GM12891 (cell line): ENCODE measurements around the gene CEACAM4.

Experiments used
- DNase-seq: peaks from one replicate; pipeline ENCODE4 v3.0.0; 2011; ENCODE audit warnings: low spot score; ENCODE audit not compliant: insufficient read length
- FAIRE-seq: peaks from 2 replicates; lab custom pipeline; 2011; peaks lifted over from hg19 to GRCh38; lab: Jason Lieb, UNC
- PAX5 ChIP-seq: IDR thresholded peaks from 2 replicates; pipeline ENCODE4 v1.6.1; 2011; ENCODE audit warnings: low read length, moderate library complexity, mild to moderate bottlenecking; ENCODE audit not compliant: insufficient read depth, severe bottlenecking
- POLR2A ChIP-seq: IDR thresholded peaks from 2 replicates; pipeline ENCODE4 v1.6.1; 2011; ENCODE audit warnings: low read depth, low read length, control low read depth
- POLR2AphosphoS5 ChIP-seq: IDR thresholded peaks from 2 replicates; pipeline ENCODE4 v1.6.1; 2011; ENCODE audit warnings: low read depth, low read length, control low read depth
- POU2F2 ChIP-seq: IDR thresholded peaks from 2 replicates; pipeline ENCODE4 v1.6.1; 2011; ENCODE audit warnings: low read depth, mild to moderate bottlenecking, control low read depth, low read length, moderate library complexity
- SPI1 ChIP-seq: IDR thresholded peaks from 2 replicates; pipeline ENCODE4 v1.6.1; 2011; ENCODE audit warnings: low read depth, low read length, control low read depth
- TAF1 ChIP-seq: IDR thresholded peaks from 2 replicates; pipeline ENCODE4 v1.6.1; 2011; ENCODE audit warnings: low read depth, low read length, control low read depth

Gene CEACAM4

DNA sequence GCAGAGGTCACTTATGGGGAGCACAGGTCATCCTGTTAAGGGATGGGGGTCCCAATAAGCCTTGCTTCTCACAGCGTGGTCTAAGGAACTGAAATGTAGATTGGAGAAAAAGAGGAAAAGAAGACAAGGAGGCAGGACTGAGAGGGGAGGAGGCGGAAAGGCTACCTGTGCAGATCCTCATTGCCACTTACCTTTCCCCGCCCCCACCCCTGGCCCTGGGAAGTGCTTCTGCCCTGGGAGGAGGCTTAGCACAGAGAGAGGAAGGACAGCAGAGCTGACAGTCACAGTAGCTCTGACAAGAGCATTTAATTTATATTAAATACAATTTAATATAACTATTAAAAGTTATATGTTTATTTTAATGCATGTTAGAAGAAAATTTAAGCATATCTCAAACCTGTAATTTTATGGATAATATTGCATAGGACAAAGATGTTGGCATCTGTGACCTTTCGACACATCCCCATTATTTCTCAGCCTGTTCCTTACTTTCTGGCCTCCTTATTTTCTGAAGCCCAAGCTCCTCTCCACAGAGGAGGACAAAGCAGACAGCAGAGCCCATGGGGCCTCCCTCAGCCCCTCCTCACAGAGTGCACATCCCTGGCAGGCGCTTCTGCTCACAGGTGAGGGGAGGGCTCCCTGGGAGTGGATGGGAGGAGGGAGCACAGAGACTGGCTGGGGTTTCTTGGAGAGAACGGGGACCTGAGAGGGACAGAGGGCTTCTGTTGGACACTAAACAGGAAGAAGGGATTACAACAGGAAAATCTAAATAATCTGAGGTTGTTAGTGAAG, 27.5 kb downstream of the CEACAM4 start:
- no peak for FAIRE-seq
- no peak for DNase-seq
- TF ChIP-seq PAX5 (no peak), TAF1 (no peak), POLR2AphosphoS5 (no peak), SPI1 (no peak), POLR2A (no peak), POU2F2 (no peak)

DNA sequence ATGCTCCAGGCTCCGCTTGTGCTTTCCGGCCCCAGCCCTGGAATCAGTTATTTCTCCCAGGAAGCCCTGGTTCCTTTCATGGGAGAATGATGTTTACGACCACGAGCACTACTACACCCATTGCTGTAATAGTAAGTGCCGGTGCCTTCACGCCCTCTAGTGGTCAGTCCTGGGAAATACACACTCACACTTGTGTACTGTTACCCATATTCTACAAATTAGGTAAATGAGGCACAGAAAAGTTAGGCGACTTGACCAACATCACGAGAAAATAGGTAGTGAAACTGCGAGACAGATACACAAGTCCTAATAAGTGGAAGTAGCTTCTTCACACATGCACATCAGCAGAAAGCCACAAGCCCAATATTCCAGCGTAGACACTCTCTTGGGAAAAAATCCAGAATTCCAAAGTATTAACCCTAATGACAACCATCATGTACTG, 29.3 kb downstream of the CEACAM4 start:
- FAIRE-seq = peak; percentile 99
- peak; percentile 59 for DNase-seq
- no peak for TF ChIP-seq POLR2AphosphoS5
- TF ChIP-seq SPI1 = peak; percentile 68

GRCh38 chr19:41595890-41596280, 31.0 kb downstream of the CEACAM4 start:
- no peak for TF ChIP-seq PAX5
- no peak for TF ChIP-seq SPI1
- no peak for TF ChIP-seq POLR2AphosphoS5
- TF ChIP-seq TAF1 = no peak
- no peak for TF ChIP-seq POU2F2
- TF ChIP-seq POLR2A = no peak
- FAIRE-seq = no peak
- DNase-seq = no peak

DNA sequence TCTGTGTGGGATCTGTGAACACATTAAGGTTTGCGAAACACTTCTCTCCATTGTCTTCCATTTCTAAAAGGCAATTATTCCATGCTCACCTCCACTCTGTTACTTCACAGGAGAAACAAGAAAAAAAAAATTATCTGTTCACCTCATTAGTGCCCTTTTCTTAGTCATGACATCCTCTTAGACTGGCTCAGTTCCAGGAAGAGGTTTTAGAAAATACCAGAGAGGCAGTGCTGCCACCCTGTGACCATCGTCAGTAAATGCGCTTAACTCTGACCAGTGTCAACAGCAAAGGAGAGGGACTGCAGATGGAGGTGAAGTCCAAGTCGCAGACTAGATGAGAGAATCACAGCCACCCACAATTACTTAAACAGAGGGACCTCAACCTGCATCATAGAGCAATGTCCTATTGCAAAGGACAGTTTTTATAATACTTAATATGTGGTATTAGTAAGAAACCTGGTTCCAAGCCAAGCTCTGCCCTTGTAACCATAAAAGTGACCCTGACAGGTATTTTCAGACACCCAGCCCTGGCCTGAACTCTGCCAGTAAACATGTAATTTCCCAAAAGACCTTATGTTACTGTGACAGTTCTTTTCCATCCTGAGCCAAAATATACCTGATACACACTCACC, 31.5 kb downstream of the CEACAM4 start:
- peak; percentile 97 for FAIRE-seq
- peak; percentile 42 for DNase-seq
- no peak for TF ChIP-seq POLR2A
- no peak for TF ChIP-seq PAX5
- no peak for TF ChIP-seq SPI1
- no peak for TF ChIP-seq TAF1
- no peak for TF ChIP-seq POU2F2
- no peak for TF ChIP-seq POLR2AphosphoS5

DNA sequence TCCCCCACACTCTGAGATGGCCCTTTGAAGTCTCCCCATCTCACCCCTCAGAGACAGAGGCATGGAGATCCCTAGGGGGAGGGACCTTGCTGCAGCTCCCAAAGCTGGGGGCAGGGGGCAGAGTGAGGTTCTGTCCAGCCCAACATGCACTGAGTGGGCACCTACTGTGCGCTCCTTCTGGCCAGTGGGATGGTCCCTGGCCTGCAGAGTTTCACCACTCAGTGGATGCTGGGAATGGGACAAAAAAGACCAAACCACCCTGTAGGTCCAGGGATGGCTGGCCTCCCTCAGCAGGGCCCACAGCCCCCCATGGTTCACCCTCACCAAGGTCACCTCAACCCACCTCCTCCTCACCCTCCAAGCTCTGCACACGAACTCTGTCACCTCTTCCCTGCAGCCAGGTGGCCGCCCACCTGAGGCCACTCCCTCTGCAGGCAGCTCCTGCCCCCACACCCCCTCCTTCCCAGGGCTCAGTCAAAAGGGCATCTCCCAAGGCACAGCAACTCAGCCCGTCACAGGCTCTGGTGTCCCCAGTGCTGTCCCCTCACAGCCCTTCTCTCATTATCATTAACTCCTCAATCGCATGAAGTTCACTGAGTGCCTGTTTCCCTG, 34.8 kb downstream of the CEACAM4 start:
- DNase-seq = no peak
- TF ChIP-seq POLR2AphosphoS5 (no peak), TAF1 (no peak), PAX5 (no peak)
- no peak for FAIRE-seq

GRCh38 chr19:41590936-41591335, 35.9 kb downstream of the CEACAM4 start:
- FAIRE-seq (no peak), DNase-seq (no peak)
- TF ChIP-seq POLR2A (no peak), POU2F2 (no peak), PAX5 (no peak), SPI1 (no peak), POLR2AphosphoS5 (no peak), TAF1 (no peak)

GRCh38 chr19:41589371-41589770, 37.5 kb downstream of the CEACAM4 start:
- FAIRE-seq (no peak), DNase-seq (no peak)
- no peak for TF ChIP-seq TAF1
- TF ChIP-seq PAX5 = no peak
- TF ChIP-seq POLR2A = no peak
- TF ChIP-seq SPI1 = no peak
- no peak for TF ChIP-seq POU2F2
- no peak for TF ChIP-seq POLR2AphosphoS5

- DNase-seq (no peak), FAIRE-seq (peak; percentile 74)
- TF ChIP-seq POLR2AphosphoS5 (no peak), POU2F2 (no peak), POLR2A (no peak), PAX5 (no peak), TAF1 (no peak), SPI1 (no peak)
Measured at GRCh38 chr19:41588497-41589209, 38.2 kb downstream of the CEACAM4 start.

- TF ChIP-seq POLR2A (no peak), SPI1 (no peak), TAF1 (no peak), POU2F2 (no peak), POLR2AphosphoS5 (no peak), PAX5 (no peak)
- FAIRE-seq = no peak
Measured at GRCh38 chr19:41587838-41588210, 39.0 kb downstream of the CEACAM4 start.

More at GRCh38 chr19:41587838-41588210, 39.0 kb downstream of the CEACAM4 start:
- DNase-seq = no peak
